Activated naive CD4-positive, alpha-beta T cell treated with anti-CD3 and anti-CD28 coated beads, Interleukin-2, amount 10 ng/mL, durations not matched to agents 7 days and 5 days (primary cell): ENCODE results near the gene CENPF.
"Not testable (repeated sequence)": the region's sequence is repeated elsewhere in the genome, so short reads cannot be mapped to it uniquely, and the experiment has no call there.

Source experiments
- CTCF ChIA-PET: fragments of 350-600 bp; sonication (Branson Sonifier 250); formaldehyde crosslinking; loops from one replicate; lab custom pipeline; 2021; ENCODE audit warnings: antibody characterized with exemption; lab: Charles Lee
- DNase-seq: peaks from one replicate; pipeline ENCODE4 v3.0.0-alpha.2; 2020
- H3K27ac Mint-ChIP-seq: one replicate; pipeline ENCODE4 v1.8.0; 2021; ENCODE audit warnings: mild to moderate bottlenecking, moderate library complexity, mixed read lengths
- H3K27me3 Mint-ChIP-seq: one replicate; pipeline ENCODE4 v1.8.0; 2021; ENCODE audit warnings: mild to moderate bottlenecking, mixed read lengths
- H3K36me3 Mint-ChIP-seq: one replicate; pipeline ENCODE4 v1.8.0; 2021; ENCODE audit warnings: mixed read lengths
- H3K4me1 Mint-ChIP-seq: one replicate; pipeline ENCODE4 v1.8.0; 2021; ENCODE audit warnings: mixed read lengths
- H3K4me3 Mint-ChIP-seq: one replicate; pipeline ENCODE4 v1.8.0; 2021; ENCODE audit warnings: mild to moderate bottlenecking, moderate library complexity, mixed read lengths
- H3K9me3 Mint-ChIP-seq: one replicate; pipeline ENCODE4 v1.8.0; 2021; ENCODE audit warnings: mixed read lengths

Gene CENPF

DNA sequence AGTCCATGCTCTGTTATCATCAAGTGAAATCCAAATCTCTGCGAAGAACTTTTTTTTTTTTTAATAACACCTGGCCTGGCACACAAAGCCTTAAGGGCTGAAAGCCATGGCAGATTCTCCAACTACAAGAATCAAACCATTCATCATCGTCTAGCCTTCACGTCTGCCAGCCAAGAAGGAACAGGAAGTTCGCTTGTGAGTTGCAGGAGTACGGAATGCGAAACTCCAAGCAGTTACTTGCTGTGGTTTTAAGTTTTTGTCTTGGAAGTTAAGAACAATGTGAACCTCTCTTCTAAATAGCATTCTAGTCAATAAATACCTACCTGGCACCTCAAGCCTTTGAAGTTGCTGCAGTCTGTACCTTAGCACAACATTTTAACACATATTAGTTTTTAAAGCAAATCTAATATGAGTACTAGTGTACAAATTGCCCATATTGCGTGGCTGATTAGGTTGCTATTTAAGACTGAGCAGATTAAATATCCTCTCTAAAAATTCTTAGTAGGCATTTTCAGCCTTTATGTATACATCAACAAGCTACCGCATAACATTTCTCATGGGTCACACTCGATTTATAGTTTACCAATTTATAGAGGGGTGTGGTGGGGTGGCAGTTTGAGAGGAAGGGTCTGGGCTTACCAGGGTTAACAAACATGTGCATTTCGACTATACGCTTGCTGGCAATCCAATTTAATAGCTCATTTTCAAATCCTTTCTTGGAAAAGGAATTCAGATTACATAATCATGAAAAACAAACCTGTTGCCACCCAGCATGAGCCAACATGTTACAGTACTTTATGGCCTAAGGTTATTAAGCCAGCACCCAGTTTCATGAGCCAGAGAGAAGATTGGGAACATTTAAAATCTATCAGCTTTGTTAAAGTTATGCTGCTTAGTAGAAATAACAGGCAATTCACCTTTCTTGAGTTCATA, 29.3 kb upstream of the CENPF start:
- Mint-ChIP-seq H3K9me3 (peaks cover 17% of the 10 kb centered on the region), H3K4me3 (no peak overlapping the region), H3K27ac (no peak overlapping the region), H3K27me3 (peaks cover 26% of the 10 kb centered on the region), H3K4me1 (no peaks in the 10 kb centered on the region), H3K36me3 (peaks cover 6% of the 10 kb centered on the region)
- CTCF ChIA-PET, result interaction anchor here (0.7 to 1.0 kb wide), 2 partner anchors 242 to 1160 kb away, joined by 3 to 5 read pairs; no protein-coding TSS in a partner anchor
- no peak for DNase-seq

DNA sequence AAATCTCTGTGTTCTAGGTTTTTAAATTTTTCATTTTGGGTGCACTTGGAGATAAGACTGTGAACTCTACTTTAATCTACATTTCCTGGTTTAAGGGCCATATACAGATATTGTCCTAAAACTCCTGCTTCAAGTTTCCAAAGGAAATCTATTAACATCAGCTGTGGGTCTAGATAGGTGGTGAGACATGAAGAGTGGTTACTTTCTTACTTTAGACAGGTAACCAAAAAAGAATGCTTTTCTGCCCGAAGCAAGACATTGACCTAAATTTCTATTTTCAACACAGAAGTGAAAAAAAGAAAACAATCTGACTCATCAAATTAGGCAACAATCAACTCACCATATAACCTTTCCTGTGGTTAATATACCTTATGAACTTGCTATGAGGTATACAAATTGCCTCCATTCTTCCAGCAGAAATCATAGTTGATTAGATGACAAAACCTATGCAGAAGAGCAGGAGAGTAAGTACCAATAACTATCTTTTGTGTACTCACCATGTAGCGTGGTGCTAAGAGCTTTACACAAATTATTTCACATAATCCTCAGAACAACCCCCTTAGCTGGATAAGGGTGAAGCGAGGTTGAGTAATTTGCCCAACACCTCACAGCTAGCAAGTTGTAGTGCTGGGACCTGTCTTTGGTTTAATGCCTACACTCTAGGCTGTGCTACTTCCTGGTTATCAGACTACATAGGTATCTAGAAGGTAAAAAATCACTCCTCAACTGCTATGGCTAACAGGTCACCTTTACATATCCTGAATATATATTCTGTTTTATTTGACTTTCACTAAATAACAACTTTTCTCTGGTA, 28.2 kb upstream of the CENPF start:
- peaks cover 17% of the 10 kb centered on the region for H3K9me3 Mint-ChIP-seq

DNA sequence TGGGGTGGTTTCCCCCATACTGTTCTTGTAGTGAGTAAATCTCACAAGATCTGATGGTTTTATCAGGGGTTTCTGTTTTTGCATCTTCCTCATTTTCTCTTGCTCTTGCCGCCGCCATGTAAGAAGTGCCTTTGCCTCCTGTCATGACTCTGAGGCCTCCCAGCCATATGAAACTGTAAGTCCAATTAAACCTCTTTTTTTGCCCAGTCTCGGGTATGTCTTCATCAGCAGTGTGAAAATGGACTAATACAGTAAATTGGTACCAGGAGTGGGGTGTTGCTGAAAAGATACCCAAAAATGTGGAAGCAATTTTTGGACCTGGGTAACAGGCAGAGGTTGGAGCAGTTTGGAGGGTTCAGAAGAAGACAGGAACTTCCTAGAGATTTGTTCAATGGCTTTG, 26.9 kb upstream of the CENPF start:
- not testable (repeated sequence) for H3K4me1 Mint-ChIP-seq, H3K27ac Mint-ChIP-seq, DNase-seq, H3K4me3 Mint-ChIP-seq, H3K36me3 Mint-ChIP-seq
- CTCF ChIA-PET, result interaction anchor here (1.8 kb wide), 1 partner anchor 9 kb away, joined by 5 read pairs; no protein-coding TSS in a partner anchor
- H3K9me3 Mint-ChIP-seq, result peaks cover 17% of the 10 kb centered on the region
- H3K27me3 Mint-ChIP-seq, result peaks cover 16% of the 10 kb centered on the region

More for the DNA sequence above, 28.2 kb upstream of the CENPF start:
- H3K27me3 Mint-ChIP-seq, result peaks cover 18% of the 10 kb centered on the region
- no peak overlapping the region for H3K4me3 Mint-ChIP-seq
- H3K36me3 Mint-ChIP-seq, result peaks cover 6% of the 10 kb centered on the region
- no peak overlapping the region for H3K27ac Mint-ChIP-seq
- no peak for DNase-seq
- no peaks in the 10 kb centered on the region for H3K4me1 Mint-ChIP-seq
- CTCF ChIA-PET, result interaction anchor here (0.7 to 1.8 kb wide), 3 partner anchors 10 to 1158 kb away, joined by 3 to 5 read pairs (median 5); no protein-coding TSS in a partner anchor

GRCh38 chr1:214579183-214579582, 23.8 kb upstream of the CENPF start:
- H3K36me3 Mint-ChIP-seq, result peaks cover 6% of the 10 kb centered on the region
- H3K27me3 Mint-ChIP-seq, result peaks cover 5% of the 10 kb centered on the region
- H3K4me3 Mint-ChIP-seq, result no peak overlapping the region
- CTCF ChIA-PET, result interaction anchor here (2.3 to 11.6 kb wide), 2 partner anchors 191 to 248 kb away, joined by 6 to 252 read pairs; no protein-coding TSS in a partner anchor
- H3K4me1 Mint-ChIP-seq, result no peaks in the 10 kb centered on the region
- DNase-seq, result no peak
- H3K9me3 Mint-ChIP-seq, result peaks cover 17% of the 10 kb centered on the region
- H3K27ac Mint-ChIP-seq, result no peak overlapping the region

- CTCF ChIA-PET, result interaction anchor here (1.0 to 11.6 kb wide), 4 partner anchors 251 to 368 kb away, joined by 3 to 252 read pairs (median 4); no protein-coding TSS in a partner anchor
- no peak for DNase-seq
- Mint-ChIP-seq H3K4me3 (no peak overlapping the region), H3K27ac (no peak overlapping the region), H3K4me1 (no peaks in the 10 kb centered on the region), H3K27me3 (peaks cover 15% of the 10 kb centered on the region), H3K36me3 (no peaks in the 10 kb centered on the region), H3K9me3 (peaks cover 6% of the 10 kb centered on the region)
Measured at GRCh38 chr1:214581785-214582184, 21.2 kb upstream of the CENPF start.

- Mint-ChIP-seq H3K36me3 (no peaks in the 10 kb centered on the region), H3K27me3 (peaks cover 9% of the 10 kb centered on the region)
- DNase-seq, result no peak
Measured at GRCh38 chr1:214582289-214582891, 20.6 kb upstream of the CENPF start.

GRCh38 chr1:214583113-214583512, 19.9 kb upstream of the CENPF start:
- Mint-ChIP-seq H3K4me3 (no peak overlapping the region), H3K27me3 (peaks cover 9% of the 10 kb centered on the region), H3K9me3 (peaks cover under 1% of the 10 kb centered on the region), H3K4me1 (no peaks in the 10 kb centered on the region), H3K36me3 (no peaks in the 10 kb centered on the region), H3K27ac (no peak overlapping the region)
- no peak for DNase-seq
- CTCF ChIA-PET, result interaction anchor here (1.2 to 11.6 kb wide), 6 partner anchors 47 to 320 kb away, joined by 3 to 252 read pairs (median 4); no protein-coding TSS in a partner anchor

More at GRCh38 chr1:214582289-214582891, 20.6 kb upstream of the CENPF start:
- CTCF ChIA-PET, result interaction anchor here (1.0 to 11.6 kb wide), 4 partner anchors 46 to 368 kb away, joined by 3 to 252 read pairs (median 4); no protein-coding TSS in a partner anchor
- Mint-ChIP-seq H3K4me1 (no peaks in the 10 kb centered on the region), H3K9me3 (peaks cover 2% of the 10 kb centered on the region), H3K27ac (no peak overlapping the region), H3K4me3 (no peak overlapping the region)

DNA sequence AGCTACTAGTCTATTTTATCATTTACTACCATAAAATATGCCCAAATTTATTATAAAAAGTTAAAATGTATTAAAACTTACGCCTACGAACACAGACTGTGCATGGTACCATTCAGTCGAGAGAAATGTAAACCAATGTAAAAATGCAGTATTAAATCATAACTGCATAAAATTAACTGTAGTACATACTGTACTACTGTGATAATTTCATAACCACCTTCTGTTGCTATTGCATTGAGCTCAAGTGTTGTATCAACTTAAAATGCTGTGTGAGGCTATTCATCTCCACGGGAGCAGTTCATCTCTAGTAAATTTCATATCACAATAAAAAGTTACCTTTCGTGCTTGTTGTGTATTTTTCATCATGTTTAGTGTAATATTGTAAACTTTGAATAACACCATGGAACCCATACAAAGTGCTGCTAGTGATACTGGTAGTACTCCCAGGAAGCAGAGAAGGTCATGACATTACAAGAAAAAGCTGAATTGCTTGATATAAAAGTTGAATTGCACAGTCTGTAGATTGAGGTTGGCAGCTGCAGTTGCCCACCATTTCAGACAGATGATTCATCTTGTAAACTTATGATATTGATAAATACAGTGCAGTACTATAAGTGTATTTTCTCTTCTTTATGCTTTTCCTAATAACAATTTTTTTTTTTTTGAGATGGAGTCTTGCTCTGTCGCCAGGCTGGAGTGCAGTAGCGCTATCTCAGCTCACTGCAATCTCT, 19.0 kb upstream of the CENPF start:
- no peak overlapping the region for H3K27ac Mint-ChIP-seq
- H3K4me1 Mint-ChIP-seq, result no peaks in the 10 kb centered on the region
- no peak for DNase-seq
- peaks cover 9% of the 10 kb centered on the region for H3K27me3 Mint-ChIP-seq
- H3K36me3 Mint-ChIP-seq, result no peaks in the 10 kb centered on the region
- no peaks in the 10 kb centered on the region for H3K9me3 Mint-ChIP-seq
- no peak overlapping the region for H3K4me3 Mint-ChIP-seq
- CTCF ChIA-PET, result interaction anchor here (0.7 to 11.6 kb wide), 22 partner anchors 9 to 371 kb away, joined by 3 to 252 read pairs (median 4); partner anchors contain the start of gene CENPF

DNA sequence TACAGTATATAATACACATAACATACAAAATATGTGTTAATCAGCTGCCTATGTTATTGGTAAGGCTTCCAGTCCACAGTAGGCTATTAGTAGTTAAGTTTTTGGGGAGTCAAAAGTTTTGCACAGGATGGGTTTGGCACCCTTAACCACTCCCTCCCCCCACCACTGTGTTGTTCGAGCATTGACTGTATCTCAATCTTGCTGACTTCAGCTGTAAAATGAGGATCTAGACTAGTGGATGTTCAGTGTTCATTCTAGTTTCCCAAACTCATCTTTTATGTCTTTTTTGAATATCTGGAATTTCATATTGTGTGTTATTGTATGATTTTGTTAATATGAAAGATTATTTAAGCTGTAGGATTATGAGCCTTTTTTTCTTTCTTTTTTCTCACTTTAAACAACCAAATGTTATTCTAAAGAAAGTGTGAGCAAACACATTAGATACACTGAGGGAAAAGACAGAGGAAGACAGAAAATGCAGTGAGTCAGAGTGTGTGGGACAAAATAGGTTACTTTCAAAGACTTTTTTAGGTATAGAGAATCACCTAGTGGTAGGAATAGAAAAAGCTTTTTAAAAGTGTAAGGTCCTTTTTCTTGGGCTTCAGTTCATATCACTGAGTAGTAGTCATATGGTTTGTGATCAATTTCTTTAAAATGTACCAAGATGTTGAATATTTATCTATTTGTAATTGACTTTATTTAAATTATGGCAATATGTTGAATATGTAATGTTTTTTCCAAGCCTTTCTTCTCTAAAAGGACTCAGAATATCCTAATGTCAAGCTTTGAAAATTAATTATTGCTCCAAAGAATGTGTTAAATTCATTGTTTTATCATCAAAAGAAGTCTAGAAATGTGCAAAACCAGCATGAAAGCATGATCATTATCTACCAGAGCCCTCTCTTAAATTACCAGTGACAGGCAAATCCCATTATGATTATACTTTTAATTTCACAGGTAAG, 17.9 kb upstream of the CENPF start:
- H3K4me3 Mint-ChIP-seq, result no peak overlapping the region
- H3K27ac Mint-ChIP-seq, result no peak overlapping the region

GRCh38 chr1:214586621-214587020, 16.4 kb upstream of the CENPF start:
- H3K4me1 Mint-ChIP-seq, result no peaks in the 10 kb centered on the region
- CTCF ChIA-PET, result interaction anchor here (0.7 to 11.6 kb wide), 9 partner anchors 8 to 372 kb away, joined by 3 to 252 read pairs (median 4); no protein-coding TSS in a partner anchor
- no peak for DNase-seq
- H3K27me3 Mint-ChIP-seq, result peaks cover 15% of the 10 kb centered on the region
- H3K36me3 Mint-ChIP-seq, result no peaks in the 10 kb centered on the region
- H3K27ac Mint-ChIP-seq, result no peak overlapping the region
- no peaks in the 10 kb centered on the region for H3K9me3 Mint-ChIP-seq
- no peak overlapping the region for H3K4me3 Mint-ChIP-seq

More for the DNA sequence above, 17.9 kb upstream of the CENPF start:
- H3K27me3 Mint-ChIP-seq, result peaks cover 9% of the 10 kb centered on the region
- CTCF ChIA-PET, result interaction anchor here (0.7 to 11.6 kb wide), 26 partner anchors 9 to 372 kb away, joined by 3 to 252 read pairs (median 4); partner anchors contain the start of gene CENPF
- DNase-seq, result no peak
- no peaks in the 10 kb centered on the region for H3K36me3 Mint-ChIP-seq
- no peaks in the 10 kb centered on the region for H3K9me3 Mint-ChIP-seq
- no peaks in the 10 kb centered on the region for H3K4me1 Mint-ChIP-seq

DNA sequence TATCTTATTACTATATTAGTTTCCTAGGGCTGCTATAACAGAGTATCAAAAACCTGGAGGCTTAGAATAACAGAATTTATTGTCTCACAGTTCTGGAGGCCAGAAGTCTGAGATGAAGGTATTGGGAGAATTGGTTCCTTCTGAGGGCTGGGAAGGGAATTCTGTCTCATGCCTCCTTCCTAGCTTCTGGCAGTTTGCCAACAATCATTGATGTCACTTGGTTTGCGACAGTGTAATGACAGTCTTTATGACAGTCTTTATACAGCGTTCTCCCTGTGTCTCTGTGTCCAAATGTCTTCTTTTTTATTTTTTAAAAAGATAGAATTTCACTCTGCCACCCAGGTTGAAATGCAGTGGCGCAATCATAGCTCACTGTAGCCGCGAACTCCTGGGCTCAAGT, 15.8 kb upstream of the CENPF start:
- H3K27me3 Mint-ChIP-seq, result peaks cover 19% of the 10 kb centered on the region
- H3K36me3 Mint-ChIP-seq, result no peaks in the 10 kb centered on the region
- no peak overlapping the region for H3K4me3 Mint-ChIP-seq
- no peaks in the 10 kb centered on the region for H3K4me1 Mint-ChIP-seq
- no peak overlapping the region for H3K27ac Mint-ChIP-seq
- H3K9me3 Mint-ChIP-seq, result no peaks in the 10 kb centered on the region
- CTCF ChIA-PET, result interaction anchor here (0.7 to 11.6 kb wide), 6 partner anchors 48 to 373 kb away, joined by 3 to 252 read pairs (median 4); no protein-coding TSS in a partner anchor
- DNase-seq, result no peak
